Retinal pigment epithelial cell (primary cell): ENCODE results near the gene RRP8.

Experiments used
- DNase-seq: peaks from one replicate; pipeline ENCODE4 v3.0.0-alpha.2; 2010; ENCODE audit warnings: low read depth
- H3K4me3 ChIP-seq: 2 replicates; pipeline ENCODE4 v1.5.1; 2011; ENCODE audit warnings: mild to moderate bottlenecking, low read length, control low read depth, moderate library complexity
- CTCF ChIP-seq: conservative IDR thresholded peaks from 2 replicates; pipeline ENCODE4 v1.5.1; 2011; ENCODE audit warnings: low read depth, low read length, control low read depth, inconsistent platforms

Gene RRP8

GRCh38 chr11:6586434-6587359 lies 16.7 kb downstream of the RRP8 start:
- DNase-seq = no peak
- H3K4me3 ChIP-seq = no peak overlapping the region
- no peak for TF ChIP-seq CTCF

GRCh38 chr11:6584528-6584927 lies 18.9 kb downstream of the RRP8 start:
- TF ChIP-seq CTCF = no peak
- no peak overlapping the region for H3K4me3 ChIP-seq
- DNase-seq = no peak

GRCh38 chr11:6583584-6583983 lies 19.8 kb downstream of the RRP8 start:
- TF ChIP-seq CTCF = no peak
- no peak for DNase-seq
- H3K4me3 ChIP-seq = no peak overlapping the region

GRCh38 chr11:6579681-6580080 lies 23.7 kb downstream of the RRP8 start:
- DNase-seq = no peak
- no peak overlapping the region for H3K4me3 ChIP-seq
- no peak for TF ChIP-seq CTCF

- H3K4me3 ChIP-seq = no peak overlapping the region
- no peak for TF ChIP-seq CTCF
- no peak for DNase-seq
These were observed 25.3 kb downstream of the RRP8 start for GRCh38 chr11:6578134-6578533.

- TF ChIP-seq CTCF = no peak
- peak; percentile 72 for DNase-seq
- H3K4me3 ChIP-seq = no peak overlapping the region
These were observed 26.7 kb downstream of the RRP8 start for GRCh38 chr11:6576471-6577373.
